ENCODE results near the gene UGT3A1. TPM values are rescaled to one million over a fixed set of nuclear protein-coding genes. Genes with fewer than 3 reads are reported as not detected.
A peak's percentile ranks its signal among the peaks of the same experiment; 100 is the strongest.
"Not testable (repeated sequence)": the region's sequence is repeated elsewhere in the genome, so short reads cannot be mapped to it uniquely, and the experiment has no call there.

The UGT3A1 gene
- total RNA-seq, 2 donors from 2014 or later, result not detected

- no peak for DNase-seq (ENCODE audit: low spot score)
- intact Hi-C loops (cut with DNase I), result no loop called here
Observed at GRCh38 chr5:35999547-35999946, 8.4 kb upstream of the UGT3A1 start.

- intact Hi-C loops (cut with DNase I), result no loop called here
Observed at GRCh38 chr5:35996076-35996475, 4.9 kb upstream of the UGT3A1 start.

GRCh38 chr5:35990520-35990919, 670 bp downstream of the UGT3A1 start:
- intact Hi-C loops (cut with DNase I), result no loop called here
- no peak for DNase-seq (ENCODE audit: low spot score)

More at GRCh38 chr5:35996076-35996475, 4.9 kb upstream of the UGT3A1 start:
- no peak for DNase-seq (ENCODE audit: low spot score)

- DNase-seq (ENCODE audit: low spot score), result no peak
Observed at GRCh38 chr5:35988529-35988928, 2.7 kb downstream of the UGT3A1 start.

GRCh38 chr5:35987776-35988175, 3.4 kb downstream of the UGT3A1 start:
- no peak for DNase-seq (ENCODE audit: low spot score)
- intact Hi-C loops (cut with DNase I), result no loop called here

More at GRCh38 chr5:35988529-35988928, 2.7 kb downstream of the UGT3A1 start:
- intact Hi-C loops (cut with DNase I), result no loop called here

- no peak for DNase-seq (ENCODE audit: low spot score)
- intact Hi-C loops (cut with DNase I), result no loop called here
Observed at GRCh38 chr5:35979715-35980114, 11.5 kb downstream of the UGT3A1 start.

- intact Hi-C loops (cut with DNase I); DNase-seq (ENCODE audit: low spot score): not testable (repeated sequence)
Observed at GRCh38 chr5:35976859-35977258, 14.3 kb downstream of the UGT3A1 start.

GRCh38 chr5:35974570-35974969, 16.6 kb downstream of the UGT3A1 start:
- intact Hi-C loops (cut with DNase I), result no loop called here

GRCh38 chr5:35971878-35972210, 19.3 kb downstream of the UGT3A1 start:
- DNase-seq (ENCODE audit: low spot score), result no peak
- intact Hi-C loops (cut with DNase I), result no loop called here

More at GRCh38 chr5:35974570-35974969, 16.6 kb downstream of the UGT3A1 start:
- no peak for DNase-seq (ENCODE audit: low spot score)

- DNase-seq (ENCODE audit: low spot score), result no peak
- intact Hi-C loops (cut with DNase I), result no loop called here
Observed at GRCh38 chr5:35971186-35971877, 19.9 kb downstream of the UGT3A1 start.

- DNase-seq (ENCODE audit: low spot score), result no peak
- intact Hi-C loops (cut with DNase I), result no loop called here
Observed at GRCh38 chr5:35963381-35963843, 27.8 kb downstream of the UGT3A1 start.

GRCh38 chr5:35960328-35960727, 30.9 kb downstream of the UGT3A1 start:
- intact Hi-C loops (cut with DNase I), result no loop called here
- no peak for DNase-seq (ENCODE audit: low spot score)

GRCh38 chr5:35956429-35956828, 34.8 kb downstream of the UGT3A1 start:
- intact Hi-C loops (cut with DNase I), result no loop called here
- no peak for DNase-seq (ENCODE audit: low spot score)

- no peak for DNase-seq (ENCODE audit: low spot score)
- intact Hi-C loops (cut with DNase I), result no loop called here
Observed at GRCh38 chr5:35954175-35954574, 37.0 kb downstream of the UGT3A1 start.

- intact Hi-C loops (cut with DNase I), result no loop called here
- DNase-seq (ENCODE audit: low spot score), result no peak
Observed at GRCh38 chr5:35947085-35947484, 44.1 kb downstream of the UGT3A1 start.

- intact Hi-C loops (cut with DNase I), result no loop called here
- no peak for DNase-seq (ENCODE audit: low spot score)
Observed at GRCh38 chr5:35939639-35940038, 51.6 kb downstream of the UGT3A1 start.

- DNase-seq (ENCODE audit: low spot score), result no peak
- intact Hi-C loops (cut with DNase I), result no loop called here
Observed at GRCh38 chr5:35938568-35939227, 52.5 kb downstream of the UGT3A1 start, which contains the start of gene CAPSL. TSS of gene CAPSL (minus strand) at chr5:35938622. CDS start at chr5:35921120, 17,502 bp downstream.

- no peak for DNase-seq (ENCODE audit: low spot score)
- intact Hi-C loops (cut with DNase I), result loop anchor here in 1 of 2 donors (10.0 kb wide), 1 partner anchor 152 kb away; no protein-coding TSS in a partner anchor
Observed at GRCh38 chr5:35926389-35927051, 64.7 kb downstream of the UGT3A1 start.

GRCh38 chr5:35924950-35925722, 66.1 kb downstream of the UGT3A1 start:
- intact Hi-C loops (cut with DNase I), result loop anchor here in 1 of 2 donors (10.0 kb wide), 1 partner anchor 150 kb away; no protein-coding TSS in a partner anchor
- peak; percentile 89 for DNase-seq (ENCODE audit: low spot score)
